Stimulated activated CD8-positive, alpha-beta memory T cell treated with anti-CD3 and anti-CD28 coated beads, Interleukin-4, amount 100 ng/mL, for 48 hours (primary cell): Measurements from ENCODE around the gene APBA1.
"Not testable (repeated sequence)": the region's sequence is repeated elsewhere in the genome, so short reads cannot be mapped to it uniquely, and the experiment has no call there.

Source experiments
- DNase-seq: peaks from one replicate; pipeline ENCODE4 v3.0.0-alpha.2; 2020

APBA1 gene

DNA sequence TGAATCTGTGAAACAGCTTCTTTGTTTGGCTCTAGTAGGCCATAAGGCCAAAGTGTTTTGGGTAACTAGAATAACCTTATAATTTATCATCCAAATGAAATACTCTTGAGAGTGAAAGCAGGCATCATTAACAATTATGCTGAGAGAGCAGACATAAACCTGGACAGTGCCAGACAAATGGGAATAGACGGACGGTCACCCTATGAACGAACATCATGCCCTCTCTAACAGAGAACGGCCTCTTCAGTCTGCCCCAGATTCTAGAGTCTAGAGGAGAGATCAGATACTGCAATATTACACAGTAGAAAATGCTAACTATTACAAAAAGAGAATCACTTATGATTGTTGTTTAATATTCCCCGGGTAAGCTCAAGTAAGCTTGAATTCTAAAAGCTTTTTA, 68.5 kb downstream of the APBA1 start:
- DNase-seq: no peak

DNA sequence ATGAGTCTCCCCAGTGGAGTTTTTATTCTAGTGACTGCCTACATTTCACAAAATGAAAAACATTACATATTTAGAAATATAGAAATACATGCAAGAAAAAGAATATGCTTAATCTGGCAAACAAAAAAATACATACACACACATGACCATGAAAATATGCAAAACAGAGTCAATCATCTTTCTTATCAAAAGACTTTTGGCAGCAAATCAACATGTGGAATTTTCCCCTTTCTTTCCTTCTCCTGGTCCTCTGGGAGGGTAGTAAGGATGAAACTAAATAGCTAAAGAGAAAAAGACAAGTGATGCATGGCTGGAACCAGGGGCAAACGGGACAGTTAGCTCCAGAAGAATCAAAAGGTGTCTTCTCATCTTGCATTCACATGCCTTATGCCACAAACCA, 69.4 kb downstream of the APBA1 start:
- no peak for DNase-seq

DNA sequence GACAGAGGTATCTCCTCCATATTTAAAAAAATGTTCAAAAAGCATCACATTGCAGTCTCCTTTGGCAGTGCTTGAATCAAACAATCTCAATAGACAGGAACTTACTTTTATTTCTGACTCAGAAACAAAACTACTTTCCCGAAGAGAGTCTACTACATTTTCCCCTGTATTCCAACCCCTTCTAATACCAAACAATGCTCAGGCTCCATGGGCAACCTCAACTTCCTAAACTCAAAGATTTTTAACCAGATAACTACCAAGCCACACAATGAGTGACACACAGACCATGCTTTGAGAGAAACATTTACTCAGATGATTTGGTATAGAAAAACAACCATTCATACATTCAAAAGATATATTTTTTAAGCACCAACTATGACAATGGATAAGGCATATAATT, 70.5 kb downstream of the APBA1 start:
- DNase-seq: no peak

DNA sequence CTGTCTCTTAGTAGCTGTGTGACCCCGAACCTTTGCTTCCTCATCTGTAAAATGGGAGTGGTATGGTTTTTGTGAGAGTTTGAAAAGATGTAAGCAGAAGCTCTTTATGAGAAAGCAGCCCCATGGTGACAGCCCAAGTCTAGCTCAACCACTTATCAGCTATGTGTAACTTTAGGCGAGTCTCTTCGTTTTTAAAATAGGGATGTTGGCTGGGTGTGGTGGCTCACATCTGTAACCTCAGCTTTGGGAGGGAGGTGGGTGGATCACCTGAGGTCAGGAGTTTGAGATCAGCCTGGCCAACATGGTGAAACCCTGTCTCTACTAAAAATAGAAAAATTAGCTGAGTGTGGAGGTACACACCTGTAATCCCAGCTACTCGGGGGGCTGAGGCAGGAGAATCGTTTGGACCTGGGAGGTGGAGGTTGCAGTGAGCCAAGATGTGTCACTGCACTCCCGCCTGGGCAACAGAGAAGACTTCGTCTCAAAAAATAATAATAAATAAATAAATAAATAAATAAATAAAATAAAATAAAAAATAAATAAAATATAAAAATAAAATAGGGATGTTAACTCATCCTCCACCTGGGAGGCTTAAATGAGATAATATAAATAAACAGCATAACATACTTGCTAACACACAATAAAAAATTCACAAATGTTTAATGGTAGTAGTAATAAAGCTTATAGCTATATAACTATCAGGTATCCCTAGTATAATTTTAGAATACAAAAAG, 71.7 kb downstream of the APBA1 start:
- no peak for DNase-seq

DNA sequence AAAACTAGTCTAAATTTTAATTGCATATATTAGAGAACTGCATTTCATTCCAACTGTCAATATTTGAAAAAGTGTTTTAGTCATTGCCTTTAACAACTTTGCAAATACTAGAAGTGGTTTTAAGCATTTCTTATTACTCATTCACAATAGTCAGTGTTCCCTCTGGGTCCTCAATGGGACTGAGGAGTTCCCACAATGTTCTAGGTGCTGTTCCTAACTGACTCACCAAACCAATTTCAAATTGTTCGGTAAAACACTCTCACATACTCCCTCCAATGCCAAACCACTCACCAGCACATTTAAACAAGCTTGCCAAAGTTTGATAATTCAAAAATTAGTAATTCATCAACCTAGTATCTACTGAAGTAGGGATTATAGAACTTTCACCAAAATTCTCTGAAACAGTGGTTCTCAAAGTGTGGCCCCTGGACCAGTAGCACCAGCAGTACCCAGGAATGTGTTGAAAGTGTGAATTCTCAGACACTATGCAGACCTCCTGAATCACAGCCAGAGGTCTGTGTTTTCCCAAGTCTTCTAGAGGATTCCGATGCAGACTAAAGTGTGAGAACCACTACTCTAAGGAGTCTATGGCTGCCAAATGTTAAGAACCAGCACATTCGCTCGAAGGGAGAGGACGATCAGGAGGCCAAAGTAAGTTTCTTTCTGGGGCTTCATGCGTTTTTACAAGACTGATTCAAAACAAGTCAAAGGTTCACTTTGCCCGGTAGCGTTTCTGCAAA, 72.8 kb downstream of the APBA1 start:
- DNase-seq: no peak

DNA sequence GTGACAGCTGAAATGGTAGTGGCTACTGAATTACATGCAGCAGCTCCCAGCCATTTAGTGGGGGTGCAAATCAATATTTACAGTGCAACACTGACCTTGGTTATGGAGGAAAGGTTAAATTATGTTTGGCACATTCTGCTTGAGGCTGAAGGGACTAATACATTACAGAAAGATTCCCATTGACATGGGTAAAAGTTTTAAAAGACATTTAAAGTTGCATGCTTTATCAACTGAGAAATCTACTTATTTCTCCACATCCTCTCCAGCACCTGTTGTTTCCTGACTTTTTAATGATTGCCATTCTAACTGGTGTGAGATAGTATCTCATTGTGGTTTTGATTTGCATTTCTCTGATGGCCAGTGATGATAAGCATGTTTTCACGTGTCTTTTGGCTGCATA, 75.3 kb downstream of the APBA1 start:
- DNase-seq: not testable (repeated sequence)

DNA sequence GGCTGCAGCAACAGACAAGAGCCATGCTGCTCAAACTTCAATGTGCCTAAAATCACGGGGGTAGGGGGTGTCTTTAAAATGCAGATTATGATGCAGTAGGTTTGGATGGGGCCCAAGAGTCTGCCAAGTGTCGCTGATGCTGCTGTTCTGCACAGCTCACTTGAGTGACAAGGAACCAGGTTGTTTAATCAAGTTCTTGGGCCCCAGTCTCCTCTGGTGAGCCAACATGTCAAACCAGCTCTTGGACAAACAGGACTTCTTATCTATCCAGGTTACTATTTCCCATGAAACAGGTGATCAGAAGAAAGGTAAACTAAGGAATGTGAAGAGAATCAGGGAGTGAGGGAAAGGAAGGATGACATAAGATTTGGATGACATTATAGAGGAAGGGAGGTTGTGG, 78.0 kb downstream of the APBA1 start:
- no peak for DNase-seq

DNA sequence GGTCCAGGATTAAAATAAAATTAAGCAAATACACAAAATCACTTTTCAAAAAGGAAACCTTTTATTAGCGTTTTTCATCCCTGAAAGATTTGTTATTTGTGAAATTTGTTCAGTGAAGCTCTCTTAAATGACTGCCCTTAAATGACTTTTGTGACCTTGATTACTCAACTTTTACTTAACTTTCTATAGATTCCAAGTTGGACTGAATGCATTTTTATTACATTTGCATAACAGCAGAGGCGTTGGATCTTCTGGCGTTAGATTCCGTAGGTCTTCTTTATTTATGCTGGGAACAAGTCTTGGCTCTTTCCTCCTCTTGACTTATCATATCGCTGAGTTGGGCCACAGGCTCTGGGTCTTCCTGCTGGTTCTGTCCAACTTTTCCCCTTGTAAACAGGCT, 78.4 kb downstream of the APBA1 start:
- DNase-seq: no peak

DNA sequence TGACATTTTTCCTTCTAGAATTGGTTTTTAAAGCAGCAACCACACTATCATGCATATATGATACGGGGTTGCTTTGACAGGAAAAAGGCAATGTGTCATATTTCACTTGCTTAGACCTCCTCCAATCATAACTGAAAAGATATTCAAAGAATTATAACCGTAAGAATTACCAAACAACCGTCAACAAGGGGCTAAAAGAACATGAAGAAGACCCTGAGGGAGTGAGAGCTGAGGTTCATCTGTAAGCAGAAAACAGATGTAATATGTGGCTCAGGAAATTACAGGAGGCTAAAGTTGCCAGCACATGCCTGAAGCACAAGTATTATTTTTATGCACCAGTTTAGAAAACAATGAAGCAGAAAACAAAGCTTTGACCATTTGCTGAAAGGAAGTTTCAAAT, 78.9 kb downstream of the APBA1 start:
- no peak for DNase-seq

DNA sequence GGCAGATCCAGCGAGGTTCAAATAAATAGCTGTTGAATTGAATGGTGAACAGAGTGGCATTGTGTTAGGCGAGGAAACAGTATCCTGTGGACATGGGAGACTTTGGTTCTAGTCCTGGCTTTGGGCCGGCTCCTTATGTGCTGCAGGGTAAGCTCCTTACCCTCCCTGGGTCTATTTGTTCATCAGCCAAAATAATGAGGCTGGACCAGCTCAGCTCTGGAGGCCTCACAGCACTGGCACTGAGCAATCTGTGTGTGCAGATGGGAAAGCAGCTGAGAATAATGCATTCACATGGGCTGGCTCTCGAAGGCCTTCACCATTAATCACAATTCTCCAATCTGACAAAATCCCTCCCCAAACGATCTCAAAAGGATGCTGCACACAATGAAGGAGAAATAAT, 81.9 kb downstream of the APBA1 start:
- DNase-seq: no peak

DNA sequence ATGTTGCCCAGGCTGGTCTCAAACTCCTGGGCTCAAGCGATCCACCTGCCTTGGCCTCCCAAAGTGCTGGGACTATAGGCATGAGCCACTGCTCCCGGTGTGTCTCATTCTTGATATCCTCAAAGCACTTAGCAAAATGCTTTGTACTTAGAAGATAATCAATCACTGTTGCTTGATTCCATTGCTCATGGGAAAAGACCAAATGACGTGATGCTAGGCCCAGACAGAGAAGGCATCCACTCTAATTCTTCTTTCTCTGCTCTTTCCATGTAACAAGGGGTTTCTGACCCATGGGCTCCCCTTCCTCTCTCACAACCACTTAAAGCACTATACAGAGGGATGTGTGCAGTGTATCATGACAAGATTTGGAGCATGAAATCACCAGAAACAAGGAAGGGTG, 83.0 kb downstream of the APBA1 start:
- no peak for DNase-seq

DNA sequence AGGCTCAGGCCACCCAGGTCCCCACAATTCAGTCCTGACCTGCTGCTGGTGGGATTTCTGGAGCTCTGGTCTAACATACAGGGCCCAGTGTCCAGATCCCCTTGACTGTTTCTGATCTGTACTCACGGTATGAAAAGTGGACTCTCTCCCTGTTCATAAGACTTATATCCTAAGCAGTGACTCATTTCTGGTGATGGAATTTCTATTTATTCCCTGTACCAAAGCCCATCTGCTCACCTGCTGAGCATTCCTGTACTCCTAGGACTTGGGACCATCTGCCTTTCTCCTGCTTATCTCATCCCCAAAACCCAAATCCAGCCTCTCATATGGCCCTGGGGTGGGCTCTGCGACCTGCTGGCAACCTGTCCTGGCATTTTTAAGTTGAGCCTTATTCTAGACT, 86.6 kb downstream of the APBA1 start:
- DNase-seq: no peak

DNA sequence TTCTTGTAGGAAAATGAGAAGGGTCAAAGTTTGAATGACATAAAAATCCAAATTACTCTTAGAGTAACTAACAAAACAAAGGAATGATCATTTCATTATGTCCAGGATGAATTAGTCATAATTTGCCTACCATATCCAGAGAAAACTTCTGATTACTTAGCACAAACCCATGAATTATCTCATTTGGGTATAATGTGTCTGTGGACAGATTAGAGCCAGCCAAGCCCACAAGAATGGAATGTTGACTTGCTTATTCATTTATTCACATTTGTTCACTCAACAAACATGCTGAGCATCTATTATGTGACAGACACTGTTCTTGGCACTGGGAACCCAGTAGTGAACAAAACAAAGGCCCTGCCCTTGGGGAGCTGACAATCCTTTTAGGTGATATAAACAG, 87.4 kb downstream of the APBA1 start:
- DNase-seq: no peak

DNA sequence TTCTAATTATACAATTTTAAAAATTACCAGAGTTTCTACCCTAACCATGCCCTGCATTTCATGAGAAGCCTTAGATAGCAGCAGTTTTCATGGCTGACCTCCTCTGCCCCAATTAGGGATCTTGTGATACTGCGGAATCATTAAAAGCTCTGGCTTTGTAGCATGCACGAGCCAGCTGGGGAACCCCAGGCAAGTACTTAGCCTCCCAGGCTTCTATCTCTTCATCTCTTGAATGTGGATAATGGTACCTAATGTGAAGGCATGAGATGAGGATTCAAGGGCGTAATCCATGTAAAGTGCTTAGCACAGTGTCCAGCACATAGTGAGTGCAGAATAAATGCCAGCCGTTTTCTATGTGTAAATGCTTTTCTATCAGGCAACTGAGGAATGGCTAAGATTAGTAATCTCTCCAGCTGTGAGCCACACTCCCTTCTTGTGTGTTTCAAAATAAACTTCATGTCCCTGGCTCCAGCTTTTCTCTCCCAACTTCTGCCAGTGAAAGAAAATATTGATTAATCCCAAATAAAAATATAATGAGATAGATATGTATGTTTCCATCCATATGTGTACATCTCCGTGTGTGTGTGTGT, 88.4 kb downstream of the APBA1 start:
- no peak for DNase-seq

DNA sequence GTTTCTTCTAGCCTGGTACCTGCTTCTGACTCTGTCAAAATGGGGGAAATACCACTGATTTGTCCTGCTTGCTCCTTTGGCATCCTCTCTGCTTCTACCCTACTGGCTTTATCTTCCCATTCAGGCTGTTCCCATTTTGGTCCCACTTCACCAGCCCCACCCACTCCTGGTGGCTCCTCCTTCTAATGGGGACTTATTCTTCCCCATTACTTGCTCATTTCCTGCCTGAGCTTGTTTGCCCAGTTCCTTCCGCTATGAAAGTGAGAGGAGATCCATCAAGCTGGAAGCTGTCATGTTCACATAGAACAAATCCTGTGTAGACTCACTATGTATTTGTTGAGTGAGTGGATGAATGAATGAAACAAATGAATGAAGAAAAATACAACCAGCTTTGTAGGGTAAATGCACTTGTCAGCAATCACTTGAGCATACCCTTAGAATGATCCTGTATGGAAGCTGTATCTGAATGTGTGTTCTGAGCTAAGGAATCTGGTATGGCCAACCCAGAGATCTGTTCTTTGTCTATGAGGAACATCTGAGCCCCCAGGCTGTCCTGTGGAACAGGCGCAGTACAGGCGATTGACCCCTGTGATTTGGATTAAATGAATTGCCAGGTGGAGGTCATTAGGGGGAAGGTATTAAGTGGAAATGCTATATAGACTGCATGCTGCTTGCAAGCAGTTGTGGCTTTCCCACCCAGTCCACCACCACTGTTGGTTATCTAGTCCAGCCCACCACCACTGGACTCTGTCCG, 89.5 kb downstream of the APBA1 start:
- no peak for DNase-seq

DNA sequence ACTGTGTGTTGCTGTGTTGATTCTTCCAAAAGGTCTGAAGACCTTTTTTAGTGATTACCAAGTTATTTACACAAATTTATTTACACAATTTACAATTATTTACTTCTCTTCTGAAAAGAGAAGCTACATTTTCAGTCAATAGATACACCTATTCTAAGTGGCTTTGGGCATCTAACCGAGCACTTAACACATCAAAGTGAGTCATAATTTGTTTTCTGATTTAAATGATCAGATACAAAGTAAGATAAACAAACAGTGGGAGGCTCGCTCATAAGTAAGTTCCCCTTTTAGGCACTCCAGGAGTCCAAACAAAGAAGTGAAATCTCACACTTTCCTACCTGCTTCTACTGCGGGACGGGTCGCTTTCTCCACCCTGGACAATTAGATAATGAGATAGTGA, 90.2 kb downstream of the APBA1 start:
- no peak for DNase-seq

DNA sequence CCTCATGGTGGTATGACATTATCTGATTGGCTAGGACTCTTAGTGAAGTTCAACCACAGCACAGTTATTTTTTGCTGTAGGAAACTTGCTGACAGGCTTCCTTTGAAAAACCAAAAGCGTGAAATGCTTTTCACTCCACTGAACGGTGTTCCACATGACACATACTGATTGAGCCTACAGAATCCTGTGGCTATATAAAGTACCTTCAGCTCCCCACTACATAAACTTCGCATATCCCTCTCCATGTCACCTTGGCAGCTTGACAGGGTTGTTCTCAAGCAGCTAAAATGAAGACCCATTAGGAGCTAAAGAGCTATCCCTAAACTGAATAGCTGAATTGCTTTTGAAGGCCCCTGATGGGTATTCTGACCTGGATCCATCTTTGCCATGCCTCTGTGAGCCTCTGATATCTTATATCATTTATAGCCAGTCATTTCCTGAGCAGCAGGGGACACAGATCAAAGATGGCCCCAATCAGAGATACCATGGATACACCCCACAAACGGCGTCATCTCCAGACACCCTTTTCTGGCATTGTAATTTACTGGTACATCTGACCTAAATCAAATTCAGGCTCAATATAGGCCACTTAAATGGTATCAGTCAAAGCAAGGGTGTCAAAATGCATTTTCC, 91.5 kb downstream of the APBA1 start:
- DNase-seq: no peak

DNA sequence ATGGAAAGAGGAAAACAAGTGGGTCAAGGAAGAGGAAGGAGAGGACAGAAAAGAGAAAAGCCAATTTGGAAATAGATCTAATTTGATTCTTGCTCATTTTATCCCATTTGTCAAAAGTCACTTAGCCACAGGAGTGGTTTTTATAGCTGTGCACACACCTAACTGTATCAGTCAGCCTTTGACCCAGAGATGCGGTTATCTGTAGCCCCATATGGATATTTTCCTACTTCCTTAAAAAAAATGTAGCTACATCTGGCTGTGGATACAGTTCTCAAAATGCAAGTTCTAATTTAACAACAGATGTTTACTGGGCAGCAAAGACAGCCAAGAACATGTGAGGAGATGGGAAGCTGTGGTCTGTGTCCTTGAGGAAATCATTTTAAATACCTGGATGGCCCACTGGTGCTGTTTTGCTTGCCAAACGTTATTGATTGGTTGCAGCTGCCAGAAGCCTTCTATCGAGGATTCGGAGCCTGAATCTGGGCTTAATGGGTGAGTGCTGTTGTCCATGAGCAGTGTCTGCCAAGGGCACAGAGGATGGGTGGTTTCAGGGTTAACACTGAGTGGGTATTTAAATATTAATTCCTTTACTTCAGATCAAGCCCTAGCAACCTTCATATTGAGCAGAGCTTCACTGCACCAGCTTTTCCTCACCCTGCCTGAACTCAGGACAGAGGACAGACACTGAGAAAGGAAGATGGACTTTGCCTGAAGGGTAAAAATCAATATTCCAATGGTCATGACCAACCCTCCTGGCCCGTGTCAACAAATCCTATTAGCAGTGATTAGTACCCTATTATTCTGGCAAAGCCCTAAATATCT, 92.2 kb downstream of the APBA1 start:
- DNase-seq: no peak

DNA sequence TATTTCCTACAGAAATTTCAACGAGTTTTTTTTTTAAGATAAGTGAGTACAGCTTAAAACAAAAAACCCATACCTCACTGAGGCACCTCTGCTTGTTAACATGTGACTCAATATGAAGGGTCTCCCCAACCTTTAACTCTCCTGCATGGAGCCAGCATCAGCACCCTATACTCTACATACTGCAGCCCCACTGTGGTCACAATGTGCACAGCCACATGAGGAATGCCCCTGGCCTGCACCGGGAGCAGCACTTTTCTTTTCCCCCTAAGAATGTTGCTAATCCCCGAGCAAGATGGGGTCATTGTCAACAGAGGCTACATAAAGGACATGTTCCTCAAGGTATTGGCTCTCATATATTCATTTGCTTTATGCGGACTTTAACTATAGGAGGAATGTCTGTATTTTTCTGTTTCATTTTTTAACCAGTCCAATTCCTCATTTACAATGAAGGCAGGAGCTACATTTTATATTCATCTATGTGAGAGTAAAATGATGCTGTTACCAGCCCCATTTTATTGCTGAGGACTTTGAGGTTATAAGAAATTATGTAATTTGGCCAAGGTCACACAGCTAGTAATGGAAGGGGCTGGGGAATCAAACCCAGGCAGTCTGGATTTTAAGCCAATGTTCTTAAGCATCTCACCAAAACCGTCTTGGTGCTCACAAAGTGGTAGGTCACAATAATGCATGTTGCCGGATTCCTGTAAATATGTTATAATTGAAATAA, 93.0 kb downstream of the APBA1 start:
- no peak for DNase-seq

DNA sequence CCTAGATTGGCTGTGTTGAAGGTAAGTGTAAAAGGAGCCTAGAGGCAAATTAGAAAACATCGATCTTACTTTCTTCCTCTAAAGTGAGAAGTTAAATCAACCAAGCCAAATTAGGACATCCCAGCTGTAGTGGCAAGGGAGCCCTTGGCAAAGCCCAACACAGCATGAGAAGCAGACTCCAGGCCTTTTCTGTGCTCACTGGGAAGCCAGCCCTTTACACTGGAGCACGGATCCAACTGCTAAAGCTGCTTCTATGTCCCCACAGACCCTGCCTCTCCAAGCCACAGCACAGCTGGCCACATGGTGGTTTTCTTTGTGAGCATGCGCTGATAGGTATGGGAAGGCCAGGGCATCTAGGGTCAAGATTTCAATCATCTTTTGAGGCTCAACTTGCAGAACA, 94.1 kb downstream of the APBA1 start:
- DNase-seq: no peak

DNA sequence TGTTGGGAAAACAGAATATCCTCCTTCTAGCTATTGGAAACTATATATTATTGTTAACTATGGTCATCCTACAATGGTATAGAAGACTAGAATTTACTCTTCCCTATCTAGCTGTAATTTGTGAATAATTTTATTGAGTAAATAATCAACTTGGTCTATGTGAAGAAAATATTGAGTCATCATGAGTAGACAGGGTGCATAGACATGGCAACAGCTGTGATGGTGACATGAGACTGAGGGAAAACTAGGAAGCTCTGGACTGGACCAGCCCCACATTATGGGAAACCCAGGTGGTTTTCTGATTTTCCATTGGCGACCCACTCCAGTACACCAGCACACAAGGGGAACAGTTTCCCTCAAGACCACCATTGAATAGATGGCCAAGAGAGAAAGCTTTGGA, 95.0 kb downstream of the APBA1 start:
- no peak for DNase-seq

DNA sequence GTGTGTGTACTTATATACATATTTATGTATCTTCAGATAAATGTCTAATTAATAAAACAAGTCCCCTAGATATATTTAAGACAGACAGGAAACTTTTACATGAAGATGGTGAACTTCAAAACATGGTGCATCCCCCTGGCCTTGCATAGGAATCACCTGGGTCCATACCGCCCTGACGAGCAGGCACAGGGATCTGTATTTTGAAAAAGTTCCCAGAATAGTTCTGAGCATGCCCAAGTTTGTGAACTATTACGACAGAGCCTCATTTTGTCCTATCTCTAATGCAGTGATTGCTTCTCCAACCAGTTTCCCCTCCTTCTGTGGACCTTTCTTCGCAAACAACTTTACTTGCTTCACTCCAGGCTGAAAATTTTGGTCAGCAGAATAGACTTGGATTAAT, 98.1 kb downstream of the APBA1 start:
- no peak for DNase-seq
